HPDE6-E6E7 (cell line): ENCODE measurements around the gene HOXC9.

Experiments used
- DNase-seq: peaks from one replicate; pipeline ENCODE4 v3.0.0; 2011; ENCODE audit warnings: missing footprints; ENCODE audit errors: extremely low spot score

The HOXC9 gene

GRCh38 chr12:53976172-53976822 is 23.7 kb upstream of the HOXC9 start:
- no peak for DNase-seq

- DNase-seq = no peak
These were observed 23.0 kb upstream of the HOXC9 start for GRCh38 chr12:53976823-53977595.

DNA sequence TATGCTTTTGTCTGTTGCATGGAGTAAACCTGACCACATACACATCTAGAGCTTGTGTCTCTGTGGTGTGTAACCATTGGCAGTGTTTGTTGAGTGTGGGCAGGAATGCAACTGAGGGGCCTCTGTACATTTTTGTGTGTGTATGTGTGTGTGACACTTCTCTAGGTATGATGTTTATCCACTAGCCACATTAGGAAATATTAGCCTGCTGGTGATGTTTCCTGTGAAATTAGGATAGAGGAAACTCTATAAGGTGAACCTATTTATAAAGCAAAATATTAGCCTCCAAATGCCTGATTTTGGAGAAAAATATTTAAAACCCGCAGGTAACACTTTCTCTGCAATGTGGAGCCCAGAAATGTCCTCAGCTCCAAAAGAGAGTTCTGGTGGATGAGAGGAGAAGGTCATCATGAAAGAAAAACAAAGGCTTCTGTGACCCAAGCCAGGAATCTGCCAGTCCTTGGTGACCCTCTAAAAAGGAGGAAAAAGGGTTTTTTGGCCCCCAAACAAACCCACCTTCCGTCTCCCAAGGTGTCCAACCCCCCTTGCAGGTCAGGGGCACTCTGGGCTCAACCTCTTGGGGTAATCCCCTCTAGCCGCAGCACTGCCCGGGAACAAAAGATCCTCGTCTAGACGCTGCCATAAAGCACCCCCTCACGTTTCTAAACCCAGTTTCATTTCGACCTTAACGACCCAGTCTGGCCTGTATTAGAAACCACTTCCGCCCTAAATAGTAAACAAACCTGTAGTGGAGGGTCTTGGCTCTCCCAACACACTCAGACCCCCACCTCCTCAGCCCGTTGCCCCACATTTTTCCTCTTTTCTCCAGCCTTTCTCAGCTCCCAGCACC is 22.1 kb upstream of the HOXC9 start:
- no peak for DNase-seq

GRCh38 chr12:53978477-53979356 is 21.2 kb upstream of the HOXC9 start:
- no peak for DNase-seq

DNA sequence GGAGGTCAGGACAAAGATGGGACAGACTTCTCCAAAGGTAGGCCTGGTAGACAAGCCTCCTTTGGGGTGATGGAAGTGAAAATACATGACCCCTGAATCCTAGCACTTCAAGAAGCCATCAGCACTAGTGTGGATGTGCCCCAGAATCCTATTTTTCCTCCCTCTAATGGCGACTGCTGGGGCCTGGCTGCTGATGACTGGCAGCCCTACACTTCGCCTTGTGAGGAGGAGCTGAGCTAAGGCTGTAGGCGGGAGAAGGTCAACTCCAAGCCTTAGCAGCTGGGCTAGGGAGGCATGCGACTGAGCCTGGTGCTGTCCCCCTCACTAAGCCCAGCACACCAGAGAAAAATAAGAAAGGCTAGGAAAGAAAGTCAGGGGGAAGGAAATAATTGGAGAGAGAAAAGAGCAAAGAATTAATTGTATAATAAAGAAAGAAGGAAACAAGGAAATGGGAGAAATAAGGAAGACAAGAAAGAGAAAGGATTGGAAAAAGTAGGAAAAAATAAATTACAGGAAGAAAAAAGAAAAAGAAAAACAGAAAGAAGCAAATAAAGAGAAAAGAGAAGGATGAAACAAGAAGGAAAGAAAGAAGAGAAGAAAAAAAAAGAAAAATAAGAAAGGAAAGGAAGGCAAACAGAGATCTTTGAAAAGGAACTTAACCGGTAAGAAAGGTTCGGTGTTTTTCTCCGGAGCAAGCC is 19.7 kb upstream of the HOXC9 start:
- DNase-seq = no peak

DNA sequence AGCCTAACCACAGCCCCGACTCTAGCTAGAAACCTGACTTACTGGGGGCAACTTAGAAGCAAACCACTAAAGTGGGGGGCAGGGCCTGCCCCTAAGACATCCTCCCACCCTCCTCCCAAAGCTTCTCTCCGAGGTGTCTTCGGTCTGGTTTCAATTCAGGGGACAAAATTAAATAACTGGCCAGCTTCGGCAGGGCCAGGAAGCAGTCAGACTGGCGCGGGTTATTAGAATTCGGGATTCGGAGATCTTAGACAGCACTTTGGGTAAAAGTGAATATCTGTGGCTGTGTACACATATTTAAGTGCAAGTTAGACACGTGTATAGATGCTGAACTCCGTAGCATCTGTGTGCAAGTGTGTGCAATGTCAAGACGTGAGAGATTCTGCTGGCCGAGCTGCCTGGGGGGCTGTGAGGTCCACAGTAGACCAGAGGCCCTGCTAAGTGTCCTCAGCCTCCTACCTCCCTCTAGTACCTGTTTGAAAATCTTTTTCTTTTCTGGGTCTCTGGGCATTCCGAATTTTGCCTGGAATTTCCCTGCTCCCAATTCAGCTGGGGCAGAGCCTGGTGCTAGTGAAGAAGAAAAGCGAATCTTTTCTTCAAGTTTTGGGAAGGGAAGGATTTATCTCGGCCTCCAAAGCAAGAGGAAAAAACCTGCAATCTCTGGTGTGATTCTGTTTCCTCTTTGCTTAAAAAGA is 19.0 kb upstream of the HOXC9 start:
- no peak for DNase-seq

- no peak for DNase-seq
These were observed 18.1 kb upstream of the HOXC9 start for GRCh38 chr12:53981634-53982565.

DNA sequence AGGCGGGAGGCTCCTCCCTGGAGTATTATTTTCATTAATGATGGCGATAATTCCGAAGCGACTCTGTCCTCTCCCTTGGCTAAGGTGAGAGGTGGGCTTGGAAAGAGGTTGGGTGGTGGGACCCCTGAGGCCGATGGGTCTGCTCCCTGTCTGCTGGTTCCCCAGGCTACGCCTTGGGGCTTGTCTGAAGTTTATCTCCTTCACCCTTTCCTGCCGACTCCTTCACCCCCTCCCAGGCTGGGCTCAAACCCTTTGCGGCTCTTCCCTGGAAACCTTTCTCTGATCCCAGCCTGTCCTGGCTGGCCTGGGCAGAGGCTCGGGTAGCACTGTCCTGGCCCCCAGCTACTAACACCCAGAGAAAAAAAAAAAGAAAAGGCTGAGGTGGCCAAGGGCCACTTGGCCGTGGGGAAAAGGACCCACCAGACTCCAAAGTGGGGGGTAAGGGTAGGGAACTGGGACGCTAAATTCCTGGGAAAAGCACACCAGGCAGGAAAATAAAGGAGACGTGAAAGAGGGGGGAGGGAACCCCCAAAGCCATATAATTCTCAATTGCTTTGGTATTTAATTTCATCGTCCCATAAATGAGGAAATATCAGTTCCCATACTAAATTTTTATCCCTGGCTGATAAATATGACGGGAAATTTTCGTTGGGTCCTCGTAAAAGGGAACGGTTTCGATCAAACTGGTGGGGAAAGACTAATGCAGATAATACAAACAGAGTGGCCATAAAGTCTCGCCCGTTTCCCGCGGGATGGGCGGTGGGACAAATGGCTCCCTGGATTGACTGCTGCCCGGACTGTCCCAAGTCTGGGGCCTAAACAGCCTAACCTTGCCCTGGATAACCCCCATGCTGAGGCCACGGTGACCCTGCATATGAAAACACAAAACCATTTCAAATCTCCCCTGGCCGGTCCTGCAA is 17.1 kb upstream of the HOXC9 start:
- no peak for DNase-seq

DNA sequence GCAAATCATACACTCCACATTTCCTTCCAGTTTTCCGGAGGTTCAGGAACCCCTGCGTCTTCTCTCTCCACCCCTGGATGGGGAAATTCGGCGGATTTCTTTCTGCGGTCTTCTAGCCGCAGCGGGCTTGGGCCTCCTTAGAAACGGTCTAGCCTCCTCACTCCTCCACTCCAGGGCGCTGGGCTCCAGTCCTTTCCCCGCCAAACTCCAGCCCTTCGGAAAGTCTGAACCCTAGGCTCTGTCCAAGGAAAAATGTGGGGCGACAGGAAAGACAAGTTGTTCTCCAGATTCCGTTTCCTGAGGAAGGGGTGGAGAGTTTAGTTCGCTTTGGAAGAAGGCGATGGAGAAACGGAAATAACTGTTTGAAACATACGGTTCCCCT is 16.4 kb upstream of the HOXC9 start:
- no peak for DNase-seq

- DNase-seq = no peak
These were observed 15.9 kb upstream of the HOXC9 start for GRCh38 chr12:53983950-53984572.

DNA sequence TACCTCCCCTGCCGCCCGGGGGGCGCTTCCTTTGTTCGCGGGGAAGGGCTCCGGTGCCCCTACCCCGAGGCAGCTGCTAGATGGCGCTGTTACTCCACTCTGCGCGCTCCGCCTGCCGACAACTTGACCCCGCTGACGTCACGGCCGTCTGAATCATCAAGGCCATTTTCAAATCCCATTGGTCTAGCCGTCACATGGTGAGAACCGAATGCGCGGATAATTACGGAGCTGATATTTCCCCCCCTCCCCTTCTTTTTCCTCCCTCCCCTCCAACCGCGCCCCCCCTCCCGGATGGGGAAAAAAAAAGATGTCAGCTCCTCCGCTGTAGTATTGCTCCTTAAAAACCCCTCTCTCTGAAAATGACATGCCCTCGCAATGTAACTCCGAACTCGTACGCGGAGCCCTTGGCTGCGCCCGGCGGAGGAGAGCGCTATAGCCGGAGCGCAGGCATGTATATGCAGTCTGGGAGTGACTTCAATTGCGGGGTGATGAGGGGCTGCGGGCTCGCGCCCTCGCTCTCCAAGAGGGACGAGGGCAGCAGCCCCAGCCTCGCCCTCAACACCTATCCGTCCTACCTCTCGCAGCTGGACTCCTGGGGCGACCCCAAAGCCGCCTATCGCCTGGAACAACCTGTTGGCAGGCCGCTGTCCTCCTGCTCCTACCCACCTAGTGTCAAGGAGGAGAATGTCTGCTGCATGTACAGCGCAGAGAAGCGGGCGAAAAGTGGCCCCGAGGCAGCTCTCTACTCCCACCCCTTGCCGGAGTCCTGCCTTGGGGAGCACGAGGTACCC is 14.9 kb upstream of the HOXC9 start, which contains the start of gene HOXC10:
HOXC10 (plus strand) TSS at position 246 of the 791 bp plus-strand sequence; CDS start at position 360, 114 bp downstream.
- no peak for DNase-seq

GRCh38 chr12:53985692-53985993 is 14.3 kb upstream of the HOXC9 start:
- no peak for DNase-seq

DNA sequence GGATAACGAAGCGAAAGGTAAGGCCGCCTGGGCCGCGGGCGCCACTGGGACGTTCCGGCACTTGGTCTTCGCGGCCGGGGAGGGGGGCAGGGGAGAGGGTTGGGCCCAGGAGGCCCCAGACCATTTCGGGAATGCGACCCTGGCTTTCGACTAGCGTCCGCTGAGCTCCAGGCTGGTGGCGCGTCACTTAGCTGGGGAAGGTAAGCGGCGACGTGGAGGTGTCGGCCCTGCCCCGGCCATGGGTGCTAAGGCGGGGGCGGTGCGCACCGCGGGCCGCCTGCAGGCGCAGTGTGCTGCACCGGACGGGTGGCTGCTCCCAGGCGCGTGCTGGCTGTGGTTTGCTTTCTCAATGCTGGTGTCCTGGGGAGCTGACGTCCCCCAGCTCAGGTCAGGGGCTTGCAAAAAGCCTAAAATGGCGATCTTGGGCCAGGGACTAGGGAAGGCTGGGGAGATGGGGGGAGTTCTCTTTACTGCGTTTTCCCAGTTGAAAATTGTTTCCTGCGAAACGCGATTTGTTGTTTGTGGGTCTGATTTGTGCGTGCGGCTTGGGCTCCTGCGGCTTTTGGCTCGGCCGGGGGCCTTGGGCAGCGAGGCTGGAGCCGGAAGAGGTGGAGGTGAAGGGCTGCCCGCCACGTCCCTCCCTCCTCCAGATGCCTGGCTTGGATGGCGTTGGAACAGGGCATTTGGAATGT is 13.8 kb upstream of the HOXC9 start:
- DNase-seq = no peak

- no peak for DNase-seq
These were observed 13.1 kb upstream of the HOXC9 start for GRCh38 chr12:53986686-53987483.

- no peak for DNase-seq
These were observed 12.2 kb upstream of the HOXC9 start for GRCh38 chr12:53987787-53988230.
